GM23248 (cell line): ENCODE results near the gene DAB1.

Experiments
- EZH2 ChIP-seq: fragments of 200-600 bp; sonication (generic); IDR thresholded peaks from 2 replicates; pipeline ENCODE4 v1.6.1; 2018; ENCODE audit warnings: antibody characterized with exemption, mild to moderate bottlenecking; ENCODE audit not compliant: insufficient read depth, poor library complexity, severe bottlenecking
- EZH2phosphoT487 ChIP-seq: fragments of 200-600 bp; sonication (generic); IDR thresholded peaks from 2 replicates; pipeline ENCODE4 v1.6.1; 2018; ENCODE audit warnings: antibody characterized with exemption, moderate library complexity, mild to moderate bottlenecking, low read depth; ENCODE audit not compliant: insufficient read depth

DNA sequence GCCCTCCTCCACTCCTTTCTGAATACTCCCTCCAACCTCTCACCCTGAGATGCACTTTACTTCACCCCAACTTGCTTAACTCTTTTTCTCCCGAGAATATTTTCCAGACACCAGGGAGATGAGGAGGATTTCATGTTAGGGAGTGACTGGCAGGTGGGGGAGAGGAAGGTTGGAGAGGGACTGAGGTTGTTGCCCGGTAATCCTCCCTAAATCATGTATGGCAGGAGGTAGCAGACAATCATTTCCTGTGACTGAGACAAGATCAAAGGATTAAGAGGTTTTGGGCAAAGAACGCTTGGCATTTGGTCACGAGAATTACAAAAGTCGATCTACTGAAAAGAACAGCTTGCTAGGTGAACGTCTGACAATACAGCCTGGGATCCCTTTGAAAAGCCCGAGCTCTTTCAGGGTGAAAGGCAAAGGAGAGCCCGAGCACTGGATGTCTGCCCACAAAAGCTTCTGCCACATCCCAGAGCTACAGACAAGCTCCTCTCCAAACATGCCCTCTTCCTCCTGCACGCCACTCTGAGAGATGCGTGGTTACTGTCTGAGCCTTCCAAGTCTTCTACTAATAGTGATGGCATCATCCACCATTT lies 154.1 kb downstream of the DAB1 start:
- no peak for TF ChIP-seq EZH2phosphoT487
- no peak for TF ChIP-seq EZH2
